ENCODE data around the gene KLHL30. TPM values are rescaled to one million over a fixed set of nuclear protein-coding genes. Genes with fewer than 3 reads are reported as not detected.

The KLHL30 gene
- total RNA-seq, 2 experiments from 2014 or later, result 0.09 to 1.9 TPM

- CTCF ChIA-PET (ENCODE audit: unreplicated experiment), result no interaction called here
- Histone ChIP-seq H3K9me3 (ENCODE audit: low read length) (no peaks in the 10 kb centered on the region), H3K79me2 (ENCODE audit: insufficient read depth, low read depth, low read length) (no peaks in the 10 kb centered on the region), H3K27ac (ENCODE audit: low read depth, low read length, poor library complexity, severe bottlenecking) (no peak overlapping the region), H4K20me1 (ENCODE audit: insufficient read depth, low read length) (no peaks in the 10 kb centered on the region), H2AFZ (ENCODE audit: low read length) (no peak overlapping the region), H3K4me3 (ENCODE audit: low read depth, low read length, poor library complexity, severe bottlenecking) (no peak overlapping the region), H3K4me1 (ENCODE audit: insufficient read depth, low read length, poor library complexity, severe bottlenecking) (peaks cover 10% of the 10 kb centered on the region), H3K9me2 (ENCODE audit: insufficient read depth, low read length) (no peaks in the 10 kb centered on the region), H3K4me2 (ENCODE audit: low read length) (no peak overlapping the region), H3K36me3 (ENCODE audit: insufficient read depth, low read length) (no peaks in the 10 kb centered on the region; the same call in 1 of the 2 replicates)
- intact Hi-C loops (cut with micrococcal nuclease; ENCODE audit: unreplicated experiment), result no loop called here
- POLR2A ChIA-PET, result no interaction called here
- no TSS peak for BruUV-seq (replicated peaks)
- no peak for TF ChIP-seq EZH2phosphoT487 (IDR thresholded peaks at IDR 0.05; ENCODE audit: borderline replicate concordance, low read depth, low read length)
- no peak for TF ChIP-seq CTCF (conservative IDR thresholded peaks at IDR 0.05; ENCODE audit: low read length)
- DNase-seq (ENCODE audit: low spot score), result no peak
These were observed 21.9 kb upstream of the KLHL30 start for GRCh38 chr2:238116298-238117198.

GRCh38 chr2:238117199-238118154, 21.0 kb upstream of the KLHL30 start:
- Histone ChIP-seq H3K36me3 (ENCODE audit: insufficient read depth, low read length) (no peaks in the 10 kb centered on the region; the same call in 1 of the 2 replicates), H3K4me2 (ENCODE audit: low read length) (no peak overlapping the region), H3K79me2 (ENCODE audit: insufficient read depth, low read depth, low read length) (no peaks in the 10 kb centered on the region), H3K27ac (ENCODE audit: low read depth, low read length, poor library complexity, severe bottlenecking) (no peak overlapping the region), H4K20me1 (ENCODE audit: insufficient read depth, low read length) (no peaks in the 10 kb centered on the region), H3K4me1 (ENCODE audit: insufficient read depth, low read length, poor library complexity, severe bottlenecking) (peaks cover 10% of the 10 kb centered on the region), H3K9me2 (ENCODE audit: insufficient read depth, low read length) (no peaks in the 10 kb centered on the region), H2AFZ (ENCODE audit: low read length) (no peak overlapping the region), H3K9me3 (ENCODE audit: low read length) (no peaks in the 10 kb centered on the region), H3K4me3 (ENCODE audit: low read depth, low read length, poor library complexity, severe bottlenecking) (no peak overlapping the region)
- CTCF ChIA-PET (ENCODE audit: unreplicated experiment), result no interaction called here
- BruUV-seq (replicated peaks), result no TSS peak
- POLR2A ChIA-PET, result no interaction called here
- no peak for TF ChIP-seq CTCF (conservative IDR thresholded peaks at IDR 0.05; ENCODE audit: low read length)
- no peak for TF ChIP-seq EZH2phosphoT487 (IDR thresholded peaks at IDR 0.05; ENCODE audit: borderline replicate concordance, low read depth, low read length)
- intact Hi-C loops (cut with micrococcal nuclease; ENCODE audit: unreplicated experiment), result no loop called here
- DNase-seq (ENCODE audit: low spot score), result no peak
